GM18870 (cell line): Measurements from ENCODE around the gene PARS2.

Experiments used
- ATAC-seq: cut with Tn5 transposase; IDR thresholded peaks from one replicate; pipeline ENCODE4 v1.9.1; 2021; ENCODE audit warnings: moderate library complexity; ENCODE audit not compliant: unreplicated experiment

The PARS2 gene

DNA sequence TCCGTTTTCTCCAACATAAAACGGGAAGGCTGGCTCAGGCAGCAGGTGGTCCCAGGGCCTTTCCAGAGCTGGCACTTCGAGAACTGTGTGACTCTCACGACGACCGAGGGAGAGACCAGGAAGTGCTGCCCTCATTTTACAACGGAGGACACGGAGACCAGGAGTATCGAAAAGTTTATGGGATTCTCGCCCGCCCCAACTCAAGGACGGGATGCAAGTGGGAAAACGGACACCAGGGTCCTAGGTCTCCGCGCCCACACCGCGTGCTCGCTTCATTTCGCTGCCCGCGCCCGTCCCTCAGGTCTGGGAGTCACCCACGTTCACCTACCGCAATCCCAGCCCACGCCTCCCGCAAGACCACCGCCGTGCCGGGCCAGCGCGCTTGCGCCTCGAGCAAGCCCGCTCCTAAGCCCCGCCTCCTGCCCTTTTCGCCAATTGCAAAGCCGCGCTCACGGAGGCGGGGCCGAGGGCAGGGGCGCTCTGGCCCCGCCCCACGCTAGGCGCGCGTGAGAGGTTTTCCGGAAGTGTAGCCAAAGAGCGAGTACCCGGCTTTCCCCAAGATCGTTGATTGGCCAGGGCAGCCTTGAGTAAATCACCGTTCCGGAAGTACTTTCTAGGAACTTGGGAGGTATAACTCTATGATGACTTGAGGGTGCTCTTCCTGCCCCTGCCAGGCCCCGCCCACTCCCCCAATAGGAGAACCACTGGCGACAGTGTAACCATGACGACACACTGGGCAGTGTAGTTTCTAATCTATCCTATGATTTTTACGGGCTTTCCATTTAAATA, at the start of gene PARS2:
TSS of gene PARS2 (minus strand) at position 391 of the 789 bp plus-strand sequence. CDS start 5,362 bp downstream, outside the sequence.
- peak; percentile 94 for ATAC-seq

DNA sequence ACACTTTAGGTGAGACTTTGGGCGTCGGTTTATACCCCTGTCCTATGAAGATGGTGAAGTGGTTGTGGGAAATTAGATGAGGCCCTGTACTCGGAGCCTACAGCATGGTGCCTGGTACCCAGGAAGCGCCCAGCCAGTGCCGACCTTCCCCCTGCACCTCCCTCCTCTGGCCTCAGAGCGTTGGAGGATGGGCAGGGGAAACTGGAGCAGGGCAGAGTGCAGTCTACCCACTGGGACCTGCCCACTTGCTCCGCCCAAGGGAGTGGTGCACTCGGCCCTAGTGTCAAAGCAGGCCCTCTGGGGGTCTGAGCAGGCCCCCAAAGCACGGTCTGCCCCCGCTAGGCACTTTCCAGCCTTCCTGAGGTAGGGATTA, 49.8 kb upstream of the PARS2 start:
- ATAC-seq: no peak

DNA sequence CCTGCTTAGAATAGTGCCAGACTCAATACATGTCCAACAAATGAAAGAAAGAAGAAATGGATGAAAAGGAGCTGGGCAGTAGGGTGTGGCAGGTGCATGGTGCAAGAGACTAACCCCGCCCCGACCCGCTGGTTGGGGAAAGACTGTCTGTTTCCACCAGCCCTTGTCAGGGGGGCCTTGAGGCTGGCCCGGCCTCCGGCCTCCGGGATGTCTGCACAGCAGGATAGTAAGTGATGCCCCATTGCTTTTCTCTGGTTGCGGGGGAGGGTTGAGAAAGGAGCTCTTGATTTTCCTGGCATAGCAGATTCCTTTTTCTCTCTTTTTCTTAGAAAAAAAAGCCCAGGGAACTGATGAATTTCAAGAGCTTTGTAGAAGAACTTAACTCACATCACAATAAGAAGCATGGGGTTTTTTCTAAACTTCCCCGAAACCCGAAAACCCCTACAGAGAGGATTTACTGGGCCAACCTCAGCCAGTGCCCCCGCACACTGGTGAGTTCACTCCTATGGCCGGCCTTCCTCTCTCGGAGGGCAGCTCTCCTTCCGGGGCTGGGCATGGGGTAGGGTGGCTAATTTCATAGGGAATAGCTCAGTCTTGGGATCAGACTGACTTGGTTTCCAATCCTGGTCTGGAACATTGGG, 49.3 kb upstream of the PARS2 start:
- ATAC-seq: no peak

DNA sequence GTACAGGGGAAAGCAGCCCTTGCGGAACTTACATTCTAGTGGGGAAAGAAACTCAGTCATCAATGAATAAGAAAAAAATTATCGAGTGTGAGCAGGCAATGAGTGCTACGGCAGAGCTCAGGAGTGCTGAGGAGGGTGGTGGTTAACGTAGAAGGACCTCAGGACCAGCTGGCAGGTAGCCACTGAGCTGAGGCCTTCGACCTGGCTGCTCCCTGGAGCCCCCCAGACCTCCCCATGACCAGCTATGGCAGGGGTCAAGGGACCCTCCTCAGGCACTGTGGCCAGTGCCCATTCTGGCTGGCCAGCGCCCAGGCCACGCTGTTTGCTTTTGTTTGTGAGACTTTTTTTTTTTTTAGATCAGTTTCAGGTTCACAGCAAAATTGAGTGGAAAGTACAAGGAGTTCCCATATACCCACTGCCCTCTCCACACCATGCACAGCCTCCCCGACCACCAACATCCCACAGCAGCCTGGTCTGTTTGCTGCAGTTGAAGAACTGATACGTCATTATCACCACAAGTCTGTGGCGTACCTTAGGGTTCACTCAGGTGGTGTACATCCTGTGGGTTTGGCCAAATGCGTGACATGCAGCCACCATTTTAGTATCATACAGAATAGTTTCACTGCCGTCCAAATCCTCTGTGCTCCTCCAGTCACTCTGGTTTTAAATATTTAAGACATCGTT, 48.6 kb upstream of the PARS2 start:
- ATAC-seq: no peak

DNA sequence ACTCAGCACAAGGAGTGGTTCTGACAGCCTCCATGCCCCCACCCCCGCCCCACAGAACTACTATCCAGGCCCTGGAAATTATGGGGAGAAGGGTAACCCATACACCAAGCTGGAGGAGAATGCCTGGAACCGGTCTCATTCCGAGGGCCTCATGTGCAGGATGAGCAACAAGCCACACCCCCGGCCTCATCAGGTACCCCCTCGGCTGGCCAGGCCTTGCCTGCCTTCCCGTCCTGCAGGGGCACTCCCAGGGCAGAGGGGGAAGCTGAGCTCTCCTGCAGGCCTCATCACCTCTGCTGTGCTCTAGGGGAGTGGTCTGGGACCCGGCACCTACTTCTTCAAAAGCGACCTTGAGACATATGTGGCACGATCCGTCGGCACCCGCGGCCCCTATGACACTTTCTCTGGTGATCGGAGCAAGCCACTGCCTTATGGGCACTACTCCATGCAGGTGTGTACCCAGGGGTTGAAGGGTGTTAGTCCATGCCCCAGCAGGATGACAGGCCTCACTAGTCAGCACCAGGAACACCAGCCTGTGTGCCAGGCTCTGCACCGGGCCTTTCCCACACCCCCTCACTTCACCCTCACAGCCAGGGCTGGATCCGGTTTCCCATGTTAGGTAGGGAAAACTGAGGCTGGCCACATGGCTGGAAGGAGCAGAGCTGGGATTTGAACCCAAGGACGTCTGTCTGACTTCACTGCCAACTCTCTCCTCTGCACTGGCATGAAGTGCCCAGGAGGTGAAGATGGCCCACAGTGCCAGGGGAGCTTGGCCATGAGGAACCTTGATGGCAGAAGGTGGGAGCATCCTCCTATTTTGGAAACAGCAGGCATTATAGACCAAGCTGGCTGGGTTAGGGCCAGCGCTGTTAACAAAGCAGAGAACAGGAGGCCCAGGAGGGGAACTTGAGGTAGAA, 47.7 kb upstream of the PARS2 start:
- ATAC-seq: no peak

DNA sequence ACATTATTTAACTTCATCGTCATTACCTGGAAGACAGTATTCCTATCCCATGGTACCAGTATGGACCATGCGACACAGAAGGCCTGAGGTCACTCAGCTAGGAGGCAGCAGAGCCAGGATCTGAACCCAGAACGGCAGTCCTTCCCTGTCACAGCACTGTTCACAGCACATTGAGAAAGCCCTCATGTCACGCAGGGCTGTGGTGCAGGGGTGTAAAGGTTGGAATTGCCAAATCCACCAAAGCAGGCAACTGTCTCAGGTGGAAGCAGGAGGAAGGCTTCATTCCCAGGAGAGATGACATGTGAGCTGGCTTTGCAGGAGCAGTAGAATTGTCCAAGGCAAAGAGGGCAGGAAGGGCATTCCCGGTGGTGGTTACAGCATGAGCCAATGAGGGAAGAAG, 46.7 kb upstream of the PARS2 start:
- no peak for ATAC-seq

DNA sequence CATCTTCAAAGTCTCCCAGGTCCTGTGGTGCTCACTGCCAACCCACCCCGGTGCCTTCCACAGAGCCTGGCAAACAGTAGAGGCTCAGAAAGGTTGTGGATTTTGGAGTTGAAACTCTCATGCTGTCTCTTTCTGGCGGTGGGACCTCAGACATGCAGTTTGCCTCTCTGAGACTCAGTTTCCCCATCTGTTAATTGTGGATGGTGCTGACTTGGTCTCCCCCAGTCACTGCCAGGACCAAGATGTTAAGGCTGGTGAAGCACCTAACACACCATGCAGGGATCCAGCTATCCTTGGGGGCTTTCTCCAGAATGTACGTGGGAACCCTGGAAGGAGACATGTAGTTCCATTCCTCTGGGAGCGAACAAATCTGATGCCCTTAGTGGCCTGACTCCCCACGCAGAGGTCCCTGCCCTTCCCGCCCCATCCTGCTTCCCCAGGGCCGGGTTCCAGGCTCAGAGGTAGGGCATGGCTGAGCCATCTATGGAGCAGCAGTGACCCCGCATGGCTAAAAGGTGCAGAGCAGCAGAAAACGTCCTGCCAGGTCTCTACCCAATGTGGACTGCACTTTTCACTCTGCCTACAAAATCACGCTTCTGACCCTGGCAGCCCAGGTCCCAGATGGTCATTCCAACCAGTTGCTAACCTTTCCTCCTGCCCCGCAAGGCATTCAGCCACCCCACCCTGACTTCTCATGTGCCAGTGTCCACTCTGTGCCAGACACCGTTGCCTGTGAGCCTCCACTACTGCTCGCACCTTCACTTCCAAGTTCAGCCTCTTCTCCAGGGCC, 46.0 kb upstream of the PARS2 start:
- no peak for ATAC-seq

DNA sequence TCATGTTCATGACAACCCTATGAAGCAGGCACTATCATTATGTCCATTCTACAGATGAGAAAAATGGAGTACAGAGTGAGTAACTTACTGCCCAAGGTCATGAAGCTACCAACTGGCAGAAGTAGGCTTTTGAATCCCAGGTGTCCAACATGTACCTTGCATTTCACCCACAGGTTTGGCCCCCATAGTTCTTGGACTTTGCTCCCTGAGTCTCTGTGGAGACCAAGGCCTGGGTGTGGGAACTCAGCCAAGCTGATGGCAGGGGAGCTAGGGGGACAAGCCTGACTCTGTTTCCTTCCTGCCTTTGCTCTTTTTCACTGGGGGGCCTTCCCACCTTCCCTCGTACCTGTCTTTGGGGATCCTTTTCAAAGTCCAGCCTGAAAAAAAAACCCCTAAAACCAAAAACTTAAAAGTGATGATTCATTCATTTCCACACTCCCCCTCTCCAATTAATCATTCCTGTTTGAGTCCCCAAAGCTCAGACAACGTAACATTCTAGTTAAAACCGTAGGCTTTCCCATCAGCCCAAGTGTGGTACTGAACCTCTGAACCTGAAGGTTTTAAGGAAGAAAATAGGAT, 45.3 kb upstream of the PARS2 start:
- ATAC-seq: no peak

DNA sequence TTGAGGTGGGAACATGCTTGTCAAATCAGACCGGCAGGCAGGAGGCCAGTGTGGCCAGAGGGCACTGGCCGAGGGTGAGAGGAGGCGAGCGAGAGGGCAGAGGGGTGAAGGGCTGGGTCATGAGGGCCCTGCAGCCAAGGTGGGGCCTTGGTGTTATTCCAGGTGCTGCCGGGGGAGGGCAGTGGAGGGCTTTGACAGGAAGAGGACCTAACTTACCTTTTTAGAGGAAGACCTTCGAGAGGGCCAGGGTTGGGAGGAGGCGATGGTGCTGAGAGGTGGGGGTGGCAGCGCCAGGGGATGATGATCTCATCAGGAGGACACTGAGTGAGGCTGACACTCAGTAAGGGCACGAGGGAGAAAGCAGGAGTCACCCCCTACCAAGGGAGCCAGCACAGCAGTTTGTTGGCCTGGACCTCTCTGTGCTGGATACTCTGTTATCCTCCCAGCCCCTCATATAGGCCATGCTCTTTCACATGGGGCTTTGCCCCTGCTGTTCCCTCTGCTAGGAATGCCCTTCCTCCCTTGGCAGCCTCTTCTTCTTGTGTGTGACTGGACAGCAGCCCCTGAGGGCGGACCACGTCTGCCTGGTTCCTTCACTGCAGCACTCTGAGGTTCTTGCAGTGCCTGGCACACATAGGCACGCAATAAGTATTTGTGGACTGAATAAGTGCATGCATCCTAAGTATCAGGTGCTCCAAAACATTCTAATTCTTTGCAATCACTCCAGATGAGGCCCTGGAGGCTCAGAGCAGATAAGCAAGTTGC, 44.3 kb upstream of the PARS2 start:
- no peak for ATAC-seq

DNA sequence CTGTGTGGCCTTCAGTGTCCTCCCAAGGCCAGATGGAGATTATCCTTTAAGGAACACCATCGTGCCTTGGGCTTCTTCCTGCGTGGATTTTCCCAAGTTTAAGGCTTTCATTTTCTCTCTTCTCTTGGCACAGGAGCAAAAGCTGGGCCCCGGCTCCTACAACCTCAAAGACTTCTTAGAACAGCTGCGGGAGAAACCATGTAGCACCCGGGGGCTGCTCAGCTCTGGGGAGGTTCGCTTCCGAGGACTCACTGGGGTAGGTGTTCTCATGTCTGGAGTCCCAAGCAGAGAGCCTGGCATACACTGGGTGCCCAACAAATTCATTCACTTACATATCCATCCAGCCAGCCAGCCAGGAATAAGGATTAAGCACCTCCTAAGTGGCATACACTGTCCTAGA, 43.4 kb upstream of the PARS2 start:
- no peak for ATAC-seq

DNA sequence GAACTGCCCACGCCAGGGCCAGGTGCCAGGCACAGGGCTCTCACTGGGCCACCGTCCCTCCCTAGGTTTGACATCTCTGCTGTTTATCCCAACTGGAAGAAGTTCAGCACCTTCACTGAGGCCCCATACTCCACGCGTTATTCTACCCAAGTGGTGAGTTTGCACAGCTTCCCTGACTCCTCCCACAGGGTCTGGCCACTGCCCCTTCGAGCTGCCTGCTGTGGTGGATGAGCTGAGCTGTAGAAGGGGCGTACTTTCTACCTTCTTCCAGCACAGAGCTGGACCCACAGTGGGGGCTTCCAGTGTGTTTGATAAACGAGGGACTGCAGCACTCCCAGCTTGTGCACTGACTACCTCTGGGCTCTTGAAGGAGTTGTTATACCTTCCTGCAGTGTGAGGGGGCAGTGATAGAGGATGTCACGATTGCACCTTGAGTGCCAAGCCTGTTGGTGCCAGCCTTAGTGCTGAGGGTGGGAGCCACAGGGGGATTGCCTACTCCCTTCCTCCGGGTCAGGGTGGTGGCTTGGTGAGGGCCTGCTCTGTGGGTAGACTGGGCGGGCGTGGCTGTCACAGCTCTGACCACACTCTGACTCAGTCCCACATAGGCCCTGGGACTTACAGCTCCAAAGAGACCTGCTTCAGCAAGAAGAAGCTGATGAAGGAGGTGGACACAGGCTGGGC, 42.7 kb upstream of the PARS2 start:
- no peak for ATAC-seq

DNA sequence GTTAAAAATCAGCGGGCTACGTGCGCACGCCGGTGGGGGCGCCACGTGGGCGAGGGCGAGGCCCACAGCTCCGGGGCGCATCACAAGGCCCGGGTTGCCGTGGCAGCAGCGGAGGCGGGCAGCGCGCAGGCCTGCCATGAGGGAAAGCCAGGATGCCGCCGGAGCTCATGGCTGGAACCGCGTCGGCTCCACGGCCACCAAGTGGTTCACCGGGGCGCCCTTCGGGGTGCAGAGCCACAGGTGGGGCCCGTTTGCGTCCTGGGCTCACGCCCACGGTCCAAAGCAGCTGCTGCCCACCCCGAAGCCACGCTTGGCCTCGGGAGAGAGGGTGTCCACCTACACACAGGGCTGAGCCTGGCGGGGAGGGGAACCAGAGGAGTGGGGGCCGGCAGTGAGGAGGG, 41.7 kb upstream of the PARS2 start:
- ATAC-seq: no peak

DNA sequence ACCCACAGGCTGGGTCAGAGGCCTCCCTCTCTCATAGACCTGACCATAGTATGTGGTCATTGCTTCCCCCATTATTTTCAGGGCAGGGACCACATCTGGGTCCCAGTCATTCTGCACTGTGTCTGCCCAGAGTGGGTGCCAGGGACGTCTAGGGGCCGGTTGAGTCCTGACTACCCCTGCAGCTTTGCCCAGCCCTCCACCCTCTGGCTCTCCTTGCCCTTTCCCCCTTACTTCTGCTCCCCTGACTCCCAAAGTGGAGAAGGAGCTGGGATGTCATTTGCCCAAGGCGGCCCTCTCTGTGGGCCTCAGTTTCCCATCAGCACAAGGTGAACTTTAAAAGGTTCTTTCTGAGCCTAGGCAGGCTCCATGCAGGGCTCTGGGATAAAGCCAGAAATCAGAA, 41.1 kb upstream of the PARS2 start:
- no peak for ATAC-seq

DNA sequence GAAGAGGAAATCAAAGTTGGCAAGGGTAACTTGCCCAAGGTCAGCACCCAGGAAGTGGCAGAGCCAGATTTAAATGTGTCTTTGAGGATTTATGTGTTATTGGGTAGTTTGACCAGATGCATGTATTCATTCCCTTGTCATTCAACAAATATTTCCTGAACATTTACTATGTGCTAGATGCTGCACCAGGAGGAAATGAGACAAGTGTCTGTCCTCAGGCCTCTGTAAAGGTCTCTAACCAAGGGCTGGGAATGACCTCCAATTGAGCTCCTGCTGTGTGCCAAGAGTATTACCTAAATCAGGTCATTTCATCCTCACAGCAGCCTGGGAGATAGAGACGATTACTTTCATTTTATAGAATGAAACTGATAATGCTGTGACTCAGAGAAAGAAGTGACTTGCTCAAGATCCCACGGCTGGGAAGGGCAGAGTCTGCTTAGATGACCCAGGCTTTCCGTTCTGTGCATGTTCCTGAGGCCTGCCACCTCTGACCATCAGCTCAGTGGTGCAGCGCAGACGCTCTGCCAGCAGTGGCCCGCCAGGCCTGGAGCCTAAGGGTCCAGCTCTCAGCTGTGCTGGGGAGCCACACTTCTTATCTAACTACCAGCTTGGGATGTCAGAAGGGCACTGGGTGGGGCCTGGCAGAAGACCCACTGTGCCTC, 40.3 kb upstream of the PARS2 start:
- no peak for ATAC-seq

DNA sequence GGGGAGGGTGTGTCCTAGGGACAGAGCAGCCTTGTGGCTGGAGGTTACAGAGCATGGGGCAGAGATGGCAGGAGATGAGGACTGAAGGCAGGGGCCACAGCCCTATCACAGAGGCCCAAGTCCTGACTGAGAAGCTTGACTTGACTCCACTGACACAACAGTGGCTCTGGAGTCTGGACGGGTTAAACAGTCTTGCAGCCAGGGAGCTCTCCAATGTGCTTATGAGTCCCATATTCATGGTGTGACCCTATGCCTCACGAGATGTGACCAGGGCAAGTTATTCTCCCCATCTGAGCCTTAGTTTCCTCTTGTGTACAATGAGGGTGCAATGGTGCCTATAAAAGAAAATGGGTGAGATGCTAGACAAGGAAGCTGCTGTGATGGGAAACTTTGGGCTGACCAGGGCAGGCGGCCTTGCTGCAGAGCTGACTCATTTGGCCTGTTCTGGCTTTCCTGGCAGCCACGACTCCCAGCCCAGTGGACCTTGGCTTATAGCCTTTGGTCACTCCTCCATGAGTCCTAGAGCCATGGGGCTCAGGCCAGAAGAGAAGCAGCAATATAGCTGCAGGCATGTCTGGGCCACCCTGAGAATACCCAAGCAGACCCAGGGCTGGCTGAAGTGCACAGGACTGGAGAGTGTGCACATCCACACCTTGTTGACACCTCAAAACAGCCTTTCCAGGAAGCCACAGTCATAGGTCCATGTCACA, 39.6 kb upstream of the PARS2 start:
- no peak for ATAC-seq

DNA sequence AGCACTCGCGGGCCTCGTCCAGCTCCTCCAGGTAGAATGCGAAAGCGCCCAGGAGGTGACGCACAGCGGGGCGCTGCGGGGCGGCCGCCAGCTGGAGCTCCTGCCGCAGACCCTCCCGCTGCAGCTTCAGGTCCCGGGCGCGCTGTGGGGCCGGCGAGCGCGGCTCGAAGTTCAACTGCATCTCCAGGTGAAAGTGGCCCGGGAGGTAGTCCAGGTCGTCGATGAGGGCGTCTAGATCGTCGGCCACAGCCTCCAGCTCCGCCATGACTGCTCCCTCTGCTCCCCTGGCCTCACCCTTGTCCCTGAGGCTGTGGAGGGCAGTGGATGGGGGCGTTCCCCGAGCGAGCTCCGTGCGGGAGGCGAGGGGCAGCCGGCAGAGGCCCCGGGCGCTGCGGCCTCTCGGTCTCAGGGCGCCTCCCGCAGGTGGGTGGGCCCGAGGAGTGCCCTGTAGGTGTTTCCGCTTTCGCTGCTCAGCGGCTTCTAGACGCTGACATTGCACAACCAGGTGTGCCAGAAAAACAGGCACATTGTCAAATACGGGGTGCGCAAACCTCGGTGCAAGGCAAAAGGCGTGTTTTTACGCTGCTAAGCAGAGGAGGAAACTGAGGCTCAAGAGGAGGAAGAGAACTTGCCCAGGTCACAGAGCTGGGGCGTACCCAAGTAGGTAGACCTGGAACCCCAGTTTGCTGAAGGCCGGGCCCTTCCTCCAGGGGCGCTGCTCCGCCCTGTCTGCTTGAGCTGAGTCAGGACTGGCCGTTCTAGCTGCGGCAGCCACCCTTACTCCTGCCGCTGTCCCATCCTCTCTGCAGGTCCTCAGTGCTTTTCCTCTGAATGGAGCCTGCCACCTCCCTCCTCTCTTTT, 36.8 kb upstream of the PARS2 start, which contains the start of gene TTC22:
TSS of gene TTC22 (minus strand) at position 425 of the 861 bp plus-strand sequence. CDS start at position 265, 160 bp downstream.
- ATAC-seq: peak; percentile 53
